Measurements from ENCODE around the gene NFATC2.
A peak's percentile ranks its signal among the peaks of the same experiment; 100 is the strongest.
"Not testable (repeated sequence)": the region's sequence is repeated elsewhere in the genome, so short reads cannot be mapped to it uniquely, and the experiment has no call there.

The NFATC2 gene

DNA sequence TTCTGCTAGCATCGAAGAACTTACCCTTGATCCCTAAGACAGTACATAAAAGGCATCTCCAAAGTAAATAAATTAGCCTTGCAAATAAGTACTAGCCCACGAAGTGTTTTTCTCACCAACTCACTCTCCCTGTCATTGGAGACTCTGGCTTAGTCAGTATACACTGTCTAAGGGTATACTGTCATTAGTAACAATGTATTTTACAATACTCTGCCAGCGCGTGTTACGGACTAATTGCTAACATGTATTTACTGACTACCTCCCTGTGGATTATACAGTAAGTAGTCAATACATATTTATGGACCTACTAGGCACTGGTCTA is 72.1 kb downstream of the NFATC2 start:
- DNase-seq = no peak

DNA sequence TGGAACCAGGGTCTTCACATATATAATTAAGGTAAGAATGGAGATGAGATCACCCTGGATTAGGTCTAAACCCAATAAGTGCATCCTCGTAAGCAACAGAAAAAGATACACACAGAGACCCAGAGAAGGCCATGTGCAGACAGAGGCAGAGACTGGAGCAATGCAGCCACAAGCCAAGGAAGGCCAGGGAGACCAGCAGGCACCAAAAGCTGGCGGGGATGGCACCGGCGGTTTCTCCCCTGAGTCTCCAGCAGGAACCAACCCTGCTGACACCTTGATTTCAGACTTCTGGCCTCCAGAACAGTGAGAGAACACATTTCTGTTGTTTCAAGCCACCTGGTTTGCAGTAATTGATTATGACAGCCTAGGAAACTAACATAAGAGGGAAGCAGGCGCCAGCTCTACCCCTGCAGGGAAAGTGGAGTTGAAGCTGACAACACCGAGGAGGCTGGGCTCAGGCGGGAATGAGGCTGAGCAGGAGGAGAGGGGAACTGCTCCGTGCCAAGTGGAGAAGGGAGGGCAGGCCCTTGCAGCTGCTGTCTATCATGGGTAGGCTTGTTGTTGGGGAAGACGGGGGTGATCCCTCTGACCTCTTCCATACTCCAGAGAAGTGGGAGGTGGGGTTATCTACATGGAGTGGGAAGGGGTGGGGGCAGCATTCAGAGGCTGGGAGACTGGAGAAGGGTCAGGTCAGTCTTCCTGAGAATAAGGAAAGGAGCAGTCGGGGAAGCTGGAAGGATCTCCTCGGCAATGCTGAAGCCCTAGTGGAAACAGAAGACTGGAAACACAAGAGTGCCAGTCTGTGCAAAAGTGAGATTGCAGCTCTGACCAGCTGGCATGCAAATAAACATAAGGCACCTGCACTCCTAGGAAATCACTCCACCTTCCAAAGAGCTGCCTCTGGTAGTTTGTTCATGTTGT is 72.7 kb downstream of the NFATC2 start:
- DNase-seq = no peak

DNA sequence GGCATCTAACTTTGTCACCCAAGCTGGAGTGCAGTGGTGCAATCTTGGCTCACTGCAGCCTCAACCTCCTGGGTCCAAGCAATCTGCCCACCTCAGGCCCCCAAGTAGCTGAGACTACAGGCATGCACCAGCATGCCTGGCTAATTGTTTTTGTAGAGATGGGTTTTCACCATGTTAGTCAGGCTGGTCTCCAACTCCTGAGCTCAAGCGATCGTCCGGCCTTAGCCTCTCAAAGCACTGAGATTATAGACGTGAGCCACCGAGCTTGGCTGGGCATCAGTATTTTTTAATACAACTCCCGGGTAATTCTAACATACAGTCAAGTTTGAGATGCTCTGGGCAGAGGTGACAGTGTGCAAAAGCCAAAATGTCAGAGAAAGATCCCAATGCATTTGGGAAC is 73.5 kb downstream of the NFATC2 start:
- DNase-seq = no peak

DNA sequence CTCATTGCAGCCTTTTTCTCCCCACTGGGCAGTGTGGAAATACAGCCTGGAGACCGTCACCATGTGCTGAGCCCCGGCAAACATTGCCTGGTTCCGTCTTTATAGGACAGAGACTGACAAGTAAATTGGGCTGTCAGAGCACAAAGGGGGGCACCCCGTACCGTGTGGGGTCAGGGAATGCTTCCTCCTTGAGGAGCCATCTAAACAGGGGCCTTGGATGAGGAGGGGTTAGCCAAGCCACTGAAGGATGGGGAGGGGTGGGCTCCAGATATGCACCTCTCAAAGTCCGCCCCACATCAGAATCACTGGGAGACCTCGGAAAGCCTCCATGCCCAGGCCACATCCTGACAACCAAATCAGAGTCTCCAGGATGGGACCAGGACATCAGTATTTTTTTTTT is 73.9 kb downstream of the NFATC2 start:
- no peak for DNase-seq

DNA sequence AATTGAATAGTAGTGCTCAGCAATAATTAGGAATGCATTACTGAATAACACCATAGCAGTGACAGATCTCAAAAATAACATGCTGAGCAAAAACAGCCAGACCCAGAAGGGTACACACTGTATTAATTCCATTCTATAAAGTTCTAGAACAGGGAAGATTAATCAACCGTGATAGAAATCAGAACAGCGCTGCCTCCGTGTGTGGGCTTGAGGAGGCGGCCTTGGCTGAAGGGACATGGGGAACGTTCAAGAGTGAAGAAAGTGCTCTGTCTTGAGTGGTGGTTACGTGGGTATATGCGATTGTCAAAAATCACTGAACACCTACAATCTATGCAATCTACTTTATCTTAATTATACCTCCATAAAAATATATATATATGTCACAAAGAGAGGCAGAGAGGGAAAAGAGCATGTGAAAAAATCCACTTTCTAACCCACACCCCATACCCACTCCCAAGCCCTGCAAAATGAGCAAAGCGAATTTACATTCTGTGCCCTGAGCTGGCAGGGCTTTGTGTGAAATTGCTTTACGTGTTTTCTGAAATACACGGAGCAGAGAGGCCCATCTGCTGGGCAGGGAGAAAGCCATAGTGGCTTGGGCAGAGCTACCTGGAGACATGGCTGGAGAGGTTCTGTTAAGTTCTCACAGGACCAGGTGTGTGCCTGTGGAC is 74.4 kb downstream of the NFATC2 start:
- no peak for DNase-seq

DNA sequence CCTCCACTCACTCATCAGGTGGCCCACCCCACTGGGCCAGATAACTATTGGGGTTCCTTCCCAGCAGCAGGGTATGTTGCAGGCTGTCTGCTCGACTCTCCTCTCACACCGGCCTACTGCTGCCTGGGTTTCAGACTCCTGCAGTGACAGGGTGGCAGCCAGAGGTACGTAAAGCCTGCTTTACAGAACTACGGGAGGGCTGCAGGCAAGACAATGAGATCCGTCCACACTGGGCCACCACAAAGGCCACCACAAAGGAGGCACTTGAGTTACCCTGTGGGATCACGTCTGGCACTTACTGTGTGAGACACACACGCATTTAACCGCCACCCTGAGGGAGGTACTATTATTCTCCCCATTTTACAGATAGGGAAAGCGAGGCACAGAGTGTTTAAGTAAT is 78.5 kb downstream of the NFATC2 start:
- DNase-seq = peak in 1 of 5 experiments; percentile 43

DNA sequence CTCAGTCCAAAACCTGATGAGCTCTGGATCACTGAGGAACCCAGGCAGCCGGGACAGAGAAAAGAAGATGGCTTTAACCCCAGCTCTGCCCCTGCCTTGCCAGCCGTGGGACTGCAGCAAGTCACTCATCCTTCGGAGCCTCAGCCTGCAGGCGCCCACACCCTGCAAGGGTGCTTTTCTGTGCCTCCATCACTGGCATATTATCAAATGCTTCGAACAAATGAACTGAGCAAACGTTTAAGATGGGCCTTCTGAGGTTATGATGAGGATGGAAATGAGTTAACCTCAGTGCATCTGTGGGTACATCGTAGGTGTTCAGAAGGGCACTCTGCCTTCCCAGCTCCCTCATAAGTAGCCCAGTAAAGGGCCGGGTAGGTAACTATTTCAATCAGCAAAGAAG is 79.0 kb downstream of the NFATC2 start:
- DNase-seq = peak in 1 of 5 experiments; percentile 74

DNA sequence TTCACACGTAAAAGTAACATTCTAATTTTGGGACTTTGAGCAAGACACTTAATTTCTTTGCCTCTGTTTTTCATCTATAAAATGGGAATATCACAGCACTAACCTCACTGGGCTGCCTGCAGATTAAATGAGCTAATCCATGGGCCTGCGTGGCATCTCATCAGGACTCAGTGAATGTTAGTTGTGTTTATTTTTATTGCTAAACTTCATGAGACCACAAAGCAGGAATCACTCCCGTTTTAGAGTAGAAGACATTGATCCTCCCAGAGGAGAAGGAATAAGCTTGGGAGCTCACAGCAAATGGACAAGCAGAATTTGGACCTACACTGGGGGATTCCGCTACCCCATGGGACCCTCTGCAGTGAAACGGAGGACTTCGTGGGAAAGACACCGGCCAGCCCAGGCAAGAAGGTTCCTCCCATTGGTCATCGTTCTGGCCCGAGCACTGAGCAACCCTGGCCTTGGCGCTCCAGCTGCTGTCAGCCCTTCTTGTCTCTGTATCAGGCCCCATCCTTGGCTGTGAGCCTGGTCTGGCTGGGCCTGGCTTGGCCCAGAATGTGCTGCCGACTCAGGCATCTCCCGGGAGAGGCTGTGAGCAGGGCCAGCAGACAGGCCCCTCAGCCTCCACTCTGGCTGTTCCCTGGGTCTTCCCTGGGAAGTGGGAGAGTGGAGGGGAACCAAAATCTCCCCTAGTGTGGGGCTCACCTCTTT is 79.8 kb downstream of the NFATC2 start:
- DNase-seq = no peak

DNA sequence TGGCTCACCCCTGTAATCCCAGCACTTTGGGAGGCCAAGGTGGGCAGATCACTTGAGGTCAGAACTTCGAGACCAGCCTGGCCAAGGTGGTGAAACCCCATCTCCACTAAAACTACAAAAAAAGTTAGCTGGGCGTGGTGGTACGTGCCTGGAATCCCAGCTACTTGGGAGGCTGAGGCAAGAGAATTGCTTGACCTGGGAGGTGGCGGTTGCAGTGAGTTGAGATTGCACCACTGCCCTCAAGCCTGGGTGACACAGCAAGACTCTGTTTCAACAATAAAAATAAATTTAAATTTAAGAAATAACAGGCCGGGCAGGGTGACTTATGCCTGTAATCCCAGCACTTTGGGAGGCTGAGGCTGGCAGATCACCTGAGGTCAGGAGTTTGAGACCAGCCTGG is 80.7 kb downstream of the NFATC2 start:
- DNase-seq = not testable (repeated sequence)

DNA sequence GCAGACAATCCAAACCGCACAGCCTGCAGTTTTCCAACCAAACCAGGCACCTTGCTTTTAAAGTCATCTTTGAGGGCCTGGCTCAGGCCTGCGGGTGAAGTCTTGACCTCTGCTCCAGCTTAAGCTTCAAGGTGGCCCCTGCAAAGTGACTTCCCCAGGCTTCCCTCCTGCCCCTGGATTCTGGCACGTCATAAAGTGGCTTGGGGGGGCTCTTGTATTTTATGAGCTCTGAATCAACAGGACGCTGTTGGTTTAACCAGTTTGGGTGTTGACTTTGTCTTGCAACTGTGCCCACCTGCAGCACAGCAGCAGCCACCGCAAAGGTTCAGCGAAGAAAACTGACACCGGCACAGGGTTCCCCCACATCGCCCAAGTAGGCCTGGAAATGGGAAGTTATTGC is 81.2 kb downstream of the NFATC2 start:
- DNase-seq = no peak

DNA sequence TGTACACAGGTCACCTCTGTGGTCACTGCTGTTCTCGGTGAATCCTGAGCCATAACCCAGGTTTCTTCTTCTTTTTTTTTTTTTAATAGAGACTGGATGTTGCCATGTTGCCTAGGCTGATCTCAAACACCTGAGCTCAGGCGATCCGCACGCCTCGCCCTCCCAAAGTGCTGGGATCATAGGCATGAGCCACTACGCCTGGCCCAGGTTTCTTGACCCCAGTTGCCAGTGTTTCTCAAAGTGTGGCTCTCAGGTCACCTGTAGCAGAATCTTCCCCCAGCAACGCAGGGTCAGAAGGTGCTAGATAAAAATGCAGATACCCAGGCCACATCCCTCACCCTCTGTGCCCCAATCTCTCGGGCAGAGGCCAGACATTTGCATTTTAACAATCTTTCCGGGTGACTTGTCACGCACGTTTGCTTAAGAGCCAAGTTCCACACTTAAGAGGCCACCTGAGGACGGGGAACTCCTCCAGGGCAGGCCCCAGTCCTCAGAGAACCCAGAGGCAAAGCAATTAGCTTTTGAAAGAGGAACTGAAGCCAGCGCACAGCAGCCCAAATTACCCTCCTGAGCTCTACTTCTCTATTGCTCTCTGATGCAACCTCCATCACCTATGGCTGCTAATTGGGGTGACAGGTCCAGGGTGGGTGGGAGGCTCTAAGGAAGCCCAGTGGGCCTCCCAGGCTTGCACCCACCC is 81.8 kb downstream of the NFATC2 start:
- no peak for DNase-seq

DNA sequence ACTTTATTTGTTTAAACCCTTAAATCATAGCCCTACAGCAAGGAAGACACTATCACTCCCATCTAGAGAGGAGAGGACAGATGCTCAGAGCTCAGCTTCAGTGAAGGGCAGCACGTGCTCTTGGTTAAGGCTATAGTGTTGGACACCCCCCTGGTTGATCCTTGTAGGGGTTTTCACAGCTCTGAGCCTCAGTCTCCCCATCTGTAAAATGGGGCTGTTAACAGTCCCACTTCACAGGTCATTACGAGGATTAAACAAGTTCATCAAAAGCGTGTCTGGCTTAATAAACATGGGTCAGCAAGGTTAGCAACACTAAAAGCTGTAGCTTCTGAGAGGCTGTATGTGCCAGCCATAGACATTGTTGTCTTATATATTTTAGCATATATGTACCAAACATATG is 82.4 kb downstream of the NFATC2 start:
- DNase-seq = no peak

DNA sequence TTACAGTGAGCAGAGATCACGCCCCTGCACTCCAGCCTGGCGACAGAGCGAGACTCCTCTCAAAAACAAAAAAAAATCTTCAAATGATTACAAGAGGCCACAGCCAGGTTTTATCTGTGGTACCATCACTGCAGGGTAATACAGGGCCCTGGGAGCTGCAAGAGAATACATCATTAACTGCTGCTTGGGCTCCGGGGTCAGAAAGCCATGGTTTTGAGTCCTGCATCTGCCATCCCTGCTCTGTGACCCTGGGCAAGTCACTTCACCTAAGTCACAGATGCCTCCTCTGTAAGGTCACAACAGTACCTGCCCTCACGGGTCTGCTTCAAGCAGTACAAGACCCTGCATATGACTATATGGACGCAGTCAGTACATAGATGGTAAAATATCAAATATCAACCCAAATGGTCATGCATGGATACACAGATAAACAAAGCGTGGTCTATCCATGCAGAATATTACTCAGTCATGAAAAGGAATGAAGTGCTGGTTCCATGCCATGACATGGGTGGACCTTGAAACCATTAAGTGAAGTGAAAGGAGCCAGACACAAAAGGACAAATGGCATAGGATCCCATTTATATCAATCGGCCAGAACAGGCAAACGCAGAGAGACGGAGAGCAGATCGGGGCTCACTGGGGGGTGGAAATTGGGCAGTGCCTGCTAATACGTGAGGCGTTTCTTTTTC is 83.6 kb downstream of the NFATC2 start:
- peak in 1 of 5 experiments; percentile 57 for DNase-seq

DNA sequence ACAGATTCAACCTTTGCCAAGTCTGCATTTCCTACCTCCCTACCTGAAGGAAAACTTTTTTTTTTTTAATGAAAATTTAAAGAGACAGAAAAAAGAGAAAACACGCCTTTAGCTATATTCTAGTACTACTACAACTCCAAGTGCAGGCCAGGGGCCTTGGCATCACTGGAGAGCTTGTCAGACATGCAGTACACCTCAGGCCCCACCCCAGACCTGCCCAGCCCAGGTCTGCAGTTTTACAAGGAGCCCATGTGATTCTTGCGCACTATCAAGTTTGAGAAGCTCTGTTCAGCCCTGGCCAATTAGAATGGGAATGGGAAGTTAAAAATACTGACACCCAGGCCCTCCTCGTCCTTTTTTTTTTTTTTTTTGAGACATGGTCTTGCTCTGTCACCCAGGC is 85.0 kb downstream of the NFATC2 start:
- no peak for DNase-seq

DNA sequence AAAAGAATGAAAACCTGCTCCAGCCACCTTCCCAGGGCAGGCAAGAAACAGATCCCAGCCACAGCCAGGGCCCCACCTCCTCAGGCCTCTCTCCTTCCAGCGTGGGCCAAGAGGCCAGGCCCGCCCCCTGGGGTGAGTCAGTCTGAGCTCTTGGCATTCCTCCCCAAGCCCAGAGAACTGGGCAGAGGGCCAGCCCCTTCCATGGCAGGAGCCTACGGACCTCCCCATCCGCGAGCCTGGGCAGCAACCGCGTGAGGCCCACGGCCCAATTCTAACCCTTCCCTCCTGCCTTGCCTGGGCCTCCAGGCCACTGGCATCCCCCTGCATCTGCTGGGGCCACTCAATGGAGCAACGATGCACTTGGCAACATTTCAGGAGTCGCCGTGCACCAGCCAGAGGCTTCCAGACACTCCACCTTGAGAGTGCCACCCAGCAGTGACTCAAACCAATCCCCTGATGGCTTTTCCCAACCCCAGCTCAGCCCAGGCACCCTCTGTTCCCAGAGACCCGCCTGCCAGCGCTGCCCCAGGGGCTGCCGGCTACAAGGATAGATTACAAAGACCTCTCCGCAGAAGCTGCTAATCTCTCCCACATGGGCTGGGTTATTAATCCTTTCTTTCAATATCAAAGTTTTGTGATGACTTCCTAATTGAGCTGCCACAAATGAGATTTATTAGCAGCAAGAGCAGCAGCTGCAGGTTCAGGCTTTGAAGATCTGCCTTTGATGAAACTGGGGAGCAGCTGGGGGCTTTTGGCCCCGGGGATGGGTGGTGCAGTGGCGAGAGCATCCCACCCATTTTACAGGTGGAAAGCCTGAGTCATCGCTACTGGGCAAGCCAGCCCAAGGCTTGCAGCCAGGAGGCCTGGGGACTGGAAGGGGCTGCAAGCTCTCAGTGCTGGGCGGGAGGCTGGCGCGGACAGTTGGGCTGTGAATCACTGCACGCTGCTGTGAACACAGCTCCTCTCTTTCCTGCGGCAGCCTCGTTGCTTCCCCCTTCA is 85.7 kb downstream of the NFATC2 start:
- DNase-seq = no peak

DNA sequence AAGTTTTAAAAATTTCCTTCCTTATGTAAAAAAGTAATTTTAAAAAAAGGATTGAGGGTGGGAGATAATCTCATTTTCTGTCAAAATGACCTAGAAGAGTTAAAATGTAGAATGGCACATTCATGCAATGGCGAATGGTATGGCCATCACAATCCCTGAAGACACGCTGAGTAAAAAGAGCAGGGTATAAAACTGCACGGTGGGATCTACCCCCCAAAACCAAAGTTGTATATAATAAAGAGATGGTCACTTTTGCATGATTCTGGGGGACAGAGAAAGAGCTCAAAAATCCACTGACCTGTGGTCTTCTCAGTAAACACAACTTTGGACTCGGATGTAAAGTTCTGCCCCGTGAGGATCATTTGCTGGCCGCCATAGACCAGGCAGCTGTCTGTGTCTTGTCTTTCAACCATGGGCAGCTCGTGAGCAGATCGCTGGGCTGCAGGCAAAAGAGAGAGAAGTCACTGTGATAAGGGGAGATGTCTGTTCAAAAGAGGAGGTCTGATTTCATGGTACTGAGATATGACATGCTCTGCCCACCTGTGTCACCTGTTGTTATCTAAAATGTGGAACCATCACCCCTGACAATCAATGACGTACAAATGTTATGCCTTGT is 88.2 kb downstream of the NFATC2 start:
- no peak for DNase-seq

DNA sequence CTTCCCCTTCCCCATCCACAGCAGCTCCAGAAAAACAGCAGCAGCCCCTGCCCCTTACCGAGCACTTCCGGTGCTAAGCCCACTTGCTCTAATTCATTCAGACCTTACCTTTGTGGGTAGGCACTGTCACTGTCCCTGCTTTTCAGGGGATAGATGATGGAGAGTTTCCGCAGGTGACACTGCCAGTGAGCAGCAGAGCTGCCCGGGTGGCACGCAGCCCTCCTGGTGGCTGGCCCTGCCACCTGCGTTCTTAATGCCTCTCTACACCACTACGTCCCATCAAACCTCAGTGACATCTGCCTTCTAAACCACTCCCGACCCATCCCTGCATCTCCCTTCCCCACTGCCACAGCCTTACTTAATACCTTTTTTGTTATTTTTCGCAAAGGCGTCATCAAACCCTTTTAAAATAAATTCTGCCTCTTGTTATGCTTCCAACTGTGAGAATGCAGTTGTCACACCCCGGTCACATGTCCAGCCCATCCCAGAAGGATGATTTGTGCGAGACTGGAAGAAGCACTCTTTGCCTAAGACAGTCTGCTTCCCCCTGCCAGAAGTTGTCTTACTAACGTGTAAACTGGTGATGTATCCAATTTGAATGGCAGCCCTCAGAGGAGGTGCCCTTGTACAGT is 89.7 kb downstream of the NFATC2 start:
- DNase-seq = no peak

DNA sequence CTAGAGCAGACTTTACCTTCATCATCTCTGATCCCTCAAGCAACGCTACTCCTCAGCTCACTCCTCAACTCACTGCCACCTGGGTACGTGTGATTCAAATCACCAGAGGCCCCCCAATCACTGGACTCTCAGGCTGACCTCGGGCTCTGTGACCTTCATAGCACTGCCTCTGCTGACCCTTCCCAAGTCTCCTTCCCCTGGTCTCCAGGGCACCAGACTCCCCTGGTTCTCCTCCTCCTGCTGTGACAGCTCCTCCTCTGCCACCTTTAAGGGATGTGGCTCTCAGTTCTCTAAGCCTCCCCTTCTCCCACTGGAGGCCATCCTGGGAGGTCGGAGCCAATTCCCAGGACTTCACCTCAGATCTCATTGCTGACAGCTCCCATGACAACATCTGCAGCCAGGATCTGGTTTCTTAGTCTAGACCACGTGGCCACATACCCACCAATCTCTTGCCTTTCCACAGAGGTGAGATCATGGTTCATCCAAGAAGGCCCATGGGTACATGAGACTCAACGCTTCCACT is 90.4 kb downstream of the NFATC2 start:
- DNase-seq = no peak

DNA sequence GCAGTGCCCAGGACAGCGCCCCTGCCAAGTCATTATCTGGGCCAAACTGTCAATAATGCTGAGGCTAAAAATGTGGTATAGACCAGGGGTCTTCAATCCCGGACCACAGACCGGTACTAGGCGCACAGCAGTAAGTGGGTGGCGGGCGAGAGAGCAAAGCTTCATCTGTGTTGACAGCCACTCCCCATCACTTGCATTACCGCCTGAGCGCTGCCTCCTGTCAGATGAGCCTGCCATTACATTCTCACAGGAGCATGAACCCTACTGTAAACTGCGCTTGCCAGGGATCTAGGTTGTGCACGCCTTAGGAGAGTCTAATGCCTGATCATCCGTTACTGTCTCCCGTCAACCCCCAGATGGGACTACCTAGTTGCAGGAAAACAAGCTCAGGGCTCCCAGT is 91.0 kb downstream of the NFATC2 start:
- no peak for DNase-seq

DNA sequence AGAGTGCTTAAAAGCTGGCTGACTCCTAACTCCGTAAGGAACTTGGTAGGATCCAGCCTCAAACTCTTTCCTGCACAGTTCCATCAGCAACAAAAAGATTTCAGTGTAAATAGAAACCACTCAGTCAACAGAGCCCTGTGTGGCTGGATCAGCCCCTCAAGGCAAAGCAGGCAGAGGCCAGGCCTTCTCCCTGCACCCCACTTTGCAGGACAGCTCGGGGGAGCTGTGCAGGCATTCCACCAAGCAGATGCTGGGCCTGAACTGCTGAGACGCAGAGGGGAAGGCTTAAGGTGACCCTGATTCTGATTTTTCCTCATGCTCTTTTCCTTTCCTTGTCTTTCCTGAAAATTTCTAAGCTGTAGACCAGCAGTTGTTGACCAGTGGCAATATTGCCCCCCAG is 91.5 kb downstream of the NFATC2 start:
- DNase-seq = no peak
